Body of pancreas (tissue), 4 donors: Measurements from ENCODE around the gene SLC52A1.
"Not testable (repeated sequence)": the region's sequence is repeated elsewhere in the genome, so short reads cannot be mapped to it uniquely, and the experiment has no call there.

Experiments
- POLR2A ChIP-seq, 3 donors: fragments of 450-650 bp; IDR thresholded peaks; one replicate each; pipeline ENCODE4 v1.6.1; 2016; ENCODE audit warnings: antibody characterized with exemption in 3 of 3, mild to moderate bottlenecking in 2 of 3
- TF ChIP-seq, protein P1 (sequence below), 7 experiments: fragments of 450-650 bp in 4 of 7; fragments of 200-600 bp in 3 of 7; sonication (generic) in 3 of 7; IDR thresholded peaks; one replicate each; pipeline ENCODE4 v1.5.1; 2016 to 2019; ENCODE audit warnings: antibody characterized with exemption in 7 of 7

DNA sequence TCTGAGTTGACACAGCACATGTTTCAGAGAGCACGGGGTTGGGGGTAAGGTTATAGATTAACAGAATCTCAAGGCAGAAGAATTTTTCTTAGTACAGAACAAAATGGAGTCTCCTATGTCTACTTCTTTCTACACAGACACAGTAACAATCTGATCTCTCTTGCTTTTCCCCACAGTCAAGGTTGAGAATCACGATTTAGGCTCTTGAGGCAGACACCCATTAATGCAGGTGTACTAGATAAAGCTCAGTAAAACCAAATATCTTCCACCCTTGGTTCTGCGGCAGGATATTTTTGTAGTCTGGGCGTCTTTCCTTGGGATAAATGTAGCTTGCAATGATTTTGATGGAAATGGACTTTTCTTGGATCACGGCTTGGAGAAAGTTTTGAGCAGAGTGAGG, 40.2 kb upstream of the SLC52A1 start:
- not testable (repeated sequence) for TF ChIP-seq POLR2A (IDR thresholded peaks at IDR 0.05)
- TF ChIP-seq, protein P1, sequence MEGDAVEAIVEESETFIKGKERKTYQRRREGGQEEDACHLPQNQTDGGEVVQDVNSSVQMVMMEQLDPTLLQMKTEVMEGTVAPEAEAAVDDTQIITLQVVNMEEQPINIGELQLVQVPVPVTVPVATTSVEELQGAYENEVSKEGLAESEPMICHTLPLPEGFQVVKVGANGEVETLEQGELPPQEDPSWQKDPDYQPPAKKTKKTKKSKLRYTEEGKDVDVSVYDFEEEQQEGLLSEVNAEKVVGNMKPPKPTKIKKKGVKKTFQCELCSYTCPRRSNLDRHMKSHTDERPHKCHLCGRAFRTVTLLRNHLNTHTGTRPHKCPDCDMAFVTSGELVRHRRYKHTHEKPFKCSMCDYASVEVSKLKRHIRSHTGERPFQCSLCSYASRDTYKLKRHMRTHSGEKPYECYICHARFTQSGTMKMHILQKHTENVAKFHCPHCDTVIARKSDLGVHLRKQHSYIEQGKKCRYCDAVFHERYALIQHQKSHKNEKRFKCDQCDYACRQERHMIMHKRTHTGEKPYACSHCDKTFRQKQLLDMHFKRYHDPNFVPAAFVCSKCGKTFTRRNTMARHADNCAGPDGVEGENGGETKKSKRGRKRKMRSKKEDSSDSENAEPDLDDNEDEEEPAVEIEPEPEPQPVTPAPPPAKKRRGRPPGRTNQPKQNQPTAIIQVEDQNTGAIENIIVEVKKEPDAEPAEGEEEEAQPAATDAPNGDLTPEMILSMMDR (IDR thresholded peaks at IDR 0.05) = not testable (repeated sequence)
